HG03139 (cell line): ENCODE data around the gene PYHIN1.

Experiments
- ATAC-seq: cut with Tn5 transposase; IDR thresholded peaks from one replicate; pipeline ENCODE4 v1.9.1; 2021; ENCODE audit not compliant: unreplicated experiment

Gene PYHIN1

GRCh38 chr1:159011751-159012150 is 80.4 kb downstream of the PYHIN1 start:
- ATAC-seq = no peak

DNA sequence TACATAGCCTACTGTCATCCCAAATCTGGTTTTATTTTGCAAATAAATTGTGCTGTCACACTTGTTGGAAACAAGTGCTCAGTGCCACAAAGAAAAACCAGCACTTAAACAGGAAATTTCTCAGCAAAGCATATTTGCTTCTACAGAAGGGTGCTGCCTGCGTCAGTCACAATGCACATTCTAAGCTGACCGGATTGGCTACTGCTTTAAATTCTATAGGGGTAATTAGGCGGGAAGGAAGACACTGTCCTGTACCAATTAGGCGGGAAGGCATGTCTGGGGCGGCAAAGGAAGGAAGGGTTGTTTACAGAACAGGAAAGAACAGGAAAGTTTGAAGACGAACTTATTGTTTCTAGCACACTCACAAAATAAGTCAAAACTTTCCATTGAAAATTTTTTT is 81.1 kb downstream of the PYHIN1 start:
- ATAC-seq = peak; percentile 29

- ATAC-seq = no peak
Observed at GRCh38 chr1:159014003-159014571, 82.7 kb downstream of the PYHIN1 start.

DNA sequence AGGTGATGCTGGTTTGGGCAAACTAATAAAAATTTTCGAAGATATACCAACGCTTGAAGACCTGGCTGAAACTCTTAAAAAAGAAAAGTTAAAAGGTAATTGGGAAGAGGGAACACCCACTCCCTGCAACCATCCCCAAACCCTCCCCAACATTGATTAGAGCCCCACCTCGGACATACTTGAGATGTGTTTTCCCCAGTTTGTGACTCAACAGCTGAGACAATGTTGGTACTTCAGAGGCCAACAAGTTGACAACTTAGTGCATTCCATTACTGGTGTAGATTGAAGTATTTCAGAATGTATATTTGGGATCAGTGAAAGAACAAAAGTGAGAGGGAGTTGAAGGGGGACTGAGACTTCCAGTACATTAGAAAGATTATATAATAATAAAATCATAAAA is 83.5 kb downstream of the PYHIN1 start:
- ATAC-seq = no peak

DNA sequence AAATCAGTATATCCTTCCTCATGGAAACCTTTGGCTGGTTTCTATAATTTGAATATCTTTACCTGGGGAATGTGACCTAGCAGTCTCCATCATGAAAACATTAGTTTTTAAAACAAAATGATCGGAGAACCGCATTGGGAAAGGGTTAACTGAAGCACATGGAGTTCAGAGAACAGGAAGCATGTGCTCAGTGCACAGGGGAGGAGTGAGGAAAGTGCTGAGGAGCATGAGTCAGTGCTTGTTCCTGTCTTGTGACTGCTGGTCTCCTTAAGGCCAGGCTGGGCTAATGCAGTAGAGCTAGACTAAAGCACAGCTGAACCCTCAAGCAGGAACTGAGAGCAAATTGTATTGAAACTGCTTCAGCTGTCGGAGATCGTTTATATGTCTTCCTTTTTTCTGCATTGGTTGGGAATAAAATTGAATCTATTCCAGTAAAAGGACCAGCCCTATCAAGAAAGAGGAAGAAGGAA is 84.1 kb downstream of the PYHIN1 start:
- ATAC-seq = peak; percentile 91

GRCh38 chr1:159023723-159024122 is 92.4 kb downstream of the PYHIN1 start:
- ATAC-seq = no peak

DNA sequence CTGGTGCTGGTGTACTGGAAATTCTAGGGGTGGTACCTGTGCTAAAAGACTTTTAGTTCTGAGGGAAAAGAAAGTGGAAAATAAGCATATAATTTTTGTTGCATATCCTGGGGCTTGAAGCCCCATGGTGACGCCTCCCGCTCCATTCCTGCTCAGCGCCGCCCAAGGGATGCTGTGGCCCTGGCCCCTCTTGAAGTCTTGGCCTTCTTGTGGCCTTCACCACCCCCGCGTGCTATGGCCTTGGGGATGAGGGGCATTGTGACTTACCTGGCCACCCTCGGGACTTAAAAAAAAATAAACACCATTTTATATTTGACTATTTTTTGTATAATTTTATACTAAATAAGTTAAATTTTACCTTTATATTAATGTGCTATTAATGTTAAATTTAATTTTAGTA is 93.7 kb downstream of the PYHIN1 start:
- no peak for ATAC-seq
